Lung (tissue), 12 donors: ENCODE data around the gene FAAP100. TPM values are rescaled to one million over a fixed set of nuclear protein-coding genes. Genes with fewer than 3 reads are reported as not detected.

Experiments
- ATAC-seq: fragments of 200-7000 bp; cut with Tn5 transposase; one replicate; pipeline ENCODE4 v1.9.1; 2020; ENCODE audit warnings: moderate number of reproducible peaks; ENCODE audit not compliant: insufficient read depth, low FRiP score
- DNase-seq, 3 donors: peaks; one replicate each; pipeline ENCODE4 v3.0.0-alpha.2; 2013 to 2017
- H3K27ac ChIP-seq, 2 donors: one replicate each; pipeline ENCODE4 v1.5.1; 2013; ENCODE audit warnings: mild to moderate bottlenecking in 2 of 2, moderate library complexity in 2 of 2, control low read depth in 1 of 2, inconsistent platforms in 1 of 2, low read depth in 1 of 2, low read length in 1 of 2
- H3K27me3 ChIP-seq, 3 donors: one replicate each; pipeline ENCODE4 v1.5.1; 2013; ENCODE audit warnings: low read length in 2 of 3; ENCODE audit not compliant: control insufficient read depth in 3 of 3, insufficient read depth in 3 of 3
- H3K36me3 ChIP-seq, 4 donors: one replicate each; pipeline ENCODE4 v1.5.1; 2013; ENCODE audit warnings: low read length in 4 of 4, mild to moderate bottlenecking in 1 of 4, moderate library complexity in 1 of 4; ENCODE audit not compliant: control insufficient read depth in 4 of 4, insufficient read depth in 4 of 4
- H3K4me1 ChIP-seq, 5 donors: one replicate each; pipeline ENCODE4 v1.5.1; 2013; ENCODE audit warnings: low read length in 5 of 5, mild to moderate bottlenecking in 2 of 5, moderate library complexity in 1 of 5; ENCODE audit not compliant: control insufficient read depth in 5 of 5, insufficient read depth in 5 of 5
- H3K4me3 ChIP-seq: one replicate; pipeline ENCODE4 v1.5.1; 2013; ENCODE audit warnings: mild to moderate bottlenecking, control low read depth, moderate library complexity
- H3K9ac ChIP-seq, 2 donors: one replicate each; pipeline ENCODE4 v1.5.1; 2013; ENCODE audit warnings: low read length in 2 of 2, control low read depth in 1 of 2; ENCODE audit not compliant: insufficient read depth in 1 of 2
- H3K9me3 ChIP-seq, 4 donors: one replicate each; pipeline ENCODE4 v1.5.1; 2013; ENCODE audit warnings: low read length in 3 of 4, mild to moderate bottlenecking in 1 of 4, moderate library complexity in 1 of 4; ENCODE audit not compliant: control insufficient read depth in 4 of 4, insufficient read depth in 3 of 4
- WGBS, 2 donors: extraction: QIAGEN DNeasy Blood & Tissue Kit; methylation state at CpG; one replicate each; pipeline ENCODE4 v1.1.7; 2013; 5-methylcytosine and 5-hydroxymethylcytosine counted together
- polyA plus RNA-seq, 2 donors: library from polyadenylated mRNA; stranded (reverse); fragments of 200-250 nt; gene quantifications; one replicate each; pipeline ENCODE4 v1.2.1, GENCODE V29; 2013
- total RNA-seq, 2 donors: library from RNA; depleted of rRNA in 1 of 2; stranded (reverse); fragments of >200 nt in 1 of 2; gene quantifications; one replicate each; pipeline ENCODE4 v1.2.1, GENCODE V29; 2014 to 2021
- TF ChIP-seq, protein P1 (sequence below): IDR thresholded peaks from 2 replicates; pipeline ENCODE4 v1.5.1; 2012; ENCODE audit warnings: mild to moderate bottlenecking; ENCODE audit errors: control extremely low read depth, extremely low read depth
- donor health status: control.
- donor health status: control.
- donor health status: Bipolar disorder and iron deficiency.
- donor health status: healthy.
- donor health status: DM: yes; HTN: yes; CAD: no.

FAAP100 gene
- total and polyA plus RNA-seq, 4 donors, result 20.8 to 34.4 (median 25.4) TPM

DNA sequence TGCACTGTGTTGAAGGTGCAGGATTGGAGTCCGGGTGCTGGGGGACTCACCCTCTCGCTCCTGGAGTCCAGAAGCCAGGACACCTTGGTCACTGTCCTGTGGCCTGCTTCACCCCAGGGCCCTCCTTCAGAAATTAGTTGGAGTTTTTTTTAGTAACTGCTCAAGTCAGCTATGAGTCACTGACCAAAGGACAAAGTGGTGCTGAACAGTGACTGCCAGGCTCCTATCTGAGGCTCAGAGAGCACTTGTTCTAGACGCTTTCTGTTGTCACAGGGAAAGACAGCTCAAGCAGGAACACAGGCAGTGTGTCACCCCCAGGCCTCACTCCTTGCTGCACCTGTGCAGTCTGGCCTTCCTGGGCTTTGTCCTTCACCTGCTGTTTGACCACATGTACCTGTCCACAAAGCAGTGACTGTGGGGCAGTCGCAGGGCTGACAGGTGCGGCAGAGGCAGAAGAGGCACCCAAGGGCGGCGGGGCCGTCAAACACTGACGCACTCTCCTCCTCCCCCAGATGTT lies 4.1 kb upstream of the FAAP100 start:
- DNase-seq, result no peak
- peak overlapping the region in 1 of 2 donors; percentile 64 for H3K27ac ChIP-seq

DNA sequence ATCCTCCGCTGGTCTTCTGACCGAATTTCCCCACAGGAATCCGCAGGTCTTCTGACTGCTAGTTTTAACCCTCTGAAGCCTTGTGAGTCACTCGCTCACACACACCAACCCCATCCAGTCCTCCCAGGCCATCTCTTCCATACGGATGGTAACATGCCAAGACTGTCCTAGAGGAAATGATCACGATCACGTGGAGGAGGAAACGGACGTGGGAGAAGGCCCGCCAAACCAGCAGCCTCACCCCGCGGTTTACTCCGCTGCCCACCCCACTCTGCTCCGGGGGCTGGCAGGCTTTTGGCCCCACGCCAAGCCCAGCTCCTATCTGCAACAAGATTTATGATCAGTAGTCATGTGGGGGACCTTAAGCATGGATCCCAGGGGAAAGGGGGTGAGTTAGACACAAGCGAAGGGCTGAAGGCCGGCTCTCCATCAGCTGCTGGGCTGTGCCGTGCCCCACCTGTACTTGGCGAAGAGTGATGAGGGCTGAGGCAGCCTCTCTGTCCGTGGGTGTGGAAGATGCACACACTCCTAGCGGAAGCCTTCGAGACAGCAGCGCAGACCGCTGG lies 1.5 kb upstream of the FAAP100 start:
- Histone ChIP-seq H3K27ac (peak overlapping the region; percentile 83 to 87), H3K27me3 (no peaks in the 10 kb centered on the region), H3K4me3 (no peak overlapping the region), H3K9me3 (no peaks in the 10 kb centered on the region), H3K4me1 (peaks cover 0 to 22% (median 5%) of the 10 kb centered on the region in 5 donors), H3K36me3 (peaks cover 0 to 36% (median 14%) of the 10 kb centered on the region in 4 donors), H3K9ac (peak overlapping the region in 1 of 2 donors; percentile 29)
- WGBS, 2 donors, result 15 to 22% methylated on average over 24 of the region's 24 CpGs
- DNase-seq, result peak; percentile 23 to 44 (median 34)
- TF ChIP-seq, protein P1, sequence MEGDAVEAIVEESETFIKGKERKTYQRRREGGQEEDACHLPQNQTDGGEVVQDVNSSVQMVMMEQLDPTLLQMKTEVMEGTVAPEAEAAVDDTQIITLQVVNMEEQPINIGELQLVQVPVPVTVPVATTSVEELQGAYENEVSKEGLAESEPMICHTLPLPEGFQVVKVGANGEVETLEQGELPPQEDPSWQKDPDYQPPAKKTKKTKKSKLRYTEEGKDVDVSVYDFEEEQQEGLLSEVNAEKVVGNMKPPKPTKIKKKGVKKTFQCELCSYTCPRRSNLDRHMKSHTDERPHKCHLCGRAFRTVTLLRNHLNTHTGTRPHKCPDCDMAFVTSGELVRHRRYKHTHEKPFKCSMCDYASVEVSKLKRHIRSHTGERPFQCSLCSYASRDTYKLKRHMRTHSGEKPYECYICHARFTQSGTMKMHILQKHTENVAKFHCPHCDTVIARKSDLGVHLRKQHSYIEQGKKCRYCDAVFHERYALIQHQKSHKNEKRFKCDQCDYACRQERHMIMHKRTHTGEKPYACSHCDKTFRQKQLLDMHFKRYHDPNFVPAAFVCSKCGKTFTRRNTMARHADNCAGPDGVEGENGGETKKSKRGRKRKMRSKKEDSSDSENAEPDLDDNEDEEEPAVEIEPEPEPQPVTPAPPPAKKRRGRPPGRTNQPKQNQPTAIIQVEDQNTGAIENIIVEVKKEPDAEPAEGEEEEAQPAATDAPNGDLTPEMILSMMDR, result no peak
- no peak for ATAC-seq

More for the DNA sequence above, 4.1 kb upstream of the FAAP100 start:
- H3K4me1 ChIP-seq, result peaks cover 0 to 17% (median 1%) of the 10 kb centered on the region in 5 donors
- H3K9me3 ChIP-seq, result no peaks in the 10 kb centered on the region
- no peaks in the 10 kb centered on the region for H3K27me3 ChIP-seq
- no peak overlapping the region for H3K9ac ChIP-seq
- 88 to 92% methylated on average over 9 of the region's 9 CpGs for WGBS, 2 donors
- ATAC-seq, result no peak
- H3K4me3 ChIP-seq, result no peak overlapping the region
- H3K36me3 ChIP-seq, result peaks cover 0 to 35% (median 12%) of the 10 kb centered on the region in 4 donors
- TF ChIP-seq, protein P1, result no peak

DNA sequence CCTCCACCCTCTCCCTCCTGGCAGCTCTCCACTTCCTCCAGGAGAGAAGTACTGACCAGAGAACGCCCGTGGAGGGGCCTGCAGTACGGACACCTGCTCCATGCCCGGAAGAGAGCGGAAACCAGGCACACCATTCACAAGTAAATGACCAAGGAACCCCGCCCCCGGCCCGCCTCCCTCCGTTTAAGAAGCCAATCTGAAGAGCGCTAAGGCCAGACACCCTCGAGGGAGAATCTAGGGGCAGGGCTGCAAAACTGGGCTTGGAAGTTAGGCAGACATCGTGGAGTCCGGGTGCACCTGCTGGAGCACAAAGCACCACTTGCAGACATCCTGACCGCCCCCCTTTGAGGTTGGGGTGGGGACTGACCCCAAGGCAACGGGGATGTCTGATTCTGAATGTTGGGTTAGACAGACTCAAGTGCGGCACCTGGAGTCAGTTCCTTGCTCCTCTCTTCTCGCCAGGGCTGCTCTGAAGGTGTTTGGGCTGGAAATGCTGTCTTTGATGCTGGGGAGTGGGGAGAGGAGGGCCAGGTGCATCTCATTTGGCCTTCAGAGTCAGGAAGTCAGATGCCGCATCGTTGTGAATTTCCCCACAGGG lies 964 bp upstream of the FAAP100 start:
- ATAC-seq, result peak; percentile 61
- TF ChIP-seq, protein P1, result no peak
- 1 to 2% methylated on average over 19 of the region's 19 CpGs for WGBS, 2 donors
- Histone ChIP-seq H3K4me3 (peak overlapping the region; percentile 87), H3K4me1 (peaks cover 0 to 22% (median 5%) of the 10 kb centered on the region in 5 donors), H3K9me3 (no peaks in the 10 kb centered on the region), H3K27ac (peak overlapping the region; percentile 83 to 87), H3K27me3 (no peaks in the 10 kb centered on the region), H3K36me3 (peaks cover 0 to 33% (median 11%) of the 10 kb centered on the region in 4 donors), H3K9ac (no peak overlapping the region)
- DNase-seq, result peak; percentile 70 to 73 (median 71)
